ENCODE results near the gene ETS1. TPM values are rescaled to one million over a fixed set of nuclear protein-coding genes. Genes with fewer than 3 reads are reported as not detected.

Gene ETS1
- total RNA-seq, 1 experiment from 2014 or later = 29.9 TPM

GRCh38 chr11:128625746-128626145 lies 38.4 kb upstream of the ETS1 start:
- Histone ChIP-seq H3K4ac (ENCODE audit: low read depth, low read length) (no peak overlapping the region), H2BK120ac (ENCODE audit: low read depth, low read length, poor library complexity, severe bottlenecking) (no peak overlapping the region), H3K4me1 (ENCODE audit: insufficient read depth, low read length) (peaks cover 2% of the 10 kb centered on the region; the same call in 1 of the 2 replicates), H3K9me3 (ENCODE audit: control insufficient read depth, low read depth, low read length) (no peaks in the 10 kb centered on the region), H3K9ac (ENCODE audit: extremely low read depth, insufficient read length, low read length) (no peak overlapping the region), H2BK5ac (ENCODE audit: insufficient read length, low read length) (no peak overlapping the region), H3K4me2 (ENCODE audit: insufficient read depth, insufficient read length, low read length) (no peak overlapping the region), H3K79me2 (ENCODE audit: insufficient read depth, low read length) (no peaks in the 10 kb centered on the region), H4K5ac (ENCODE audit: insufficient read length, low read depth, low read length) (no peak overlapping the region), H3K79me1 (ENCODE audit: insufficient read depth, low read depth, low read length, poor library complexity, severe bottlenecking) (no peaks in the 10 kb centered on the region), H3K14ac (ENCODE audit: insufficient read depth, low read length) (no peak overlapping the region), H4K91ac (ENCODE audit: insufficient read length, low read depth, low read length) (no peak overlapping the region), H2BK20ac (ENCODE audit: low read depth, low read length, poor library complexity, severe bottlenecking) (no peak overlapping the region), H4K20me1 (ENCODE audit: control insufficient read depth, insufficient read depth, insufficient read length) (no peaks in the 10 kb centered on the region), H3K27ac (ENCODE audit: insufficient read length, low read depth, low read length) (no peak overlapping the region), H2AK5ac (ENCODE audit: insufficient read length, low read length) (no peak overlapping the region), H3K23ac (ENCODE audit: insufficient read length, low read depth, low read length) (no peak overlapping the region), H3K56ac (ENCODE audit: insufficient read length, low read depth, low read length) (no peak overlapping the region), H3K27me3 (ENCODE audit: insufficient read depth, low read length) (no peaks in the 10 kb centered on the region), H4K8ac (replicated peaks; ENCODE audit: insufficient read length, low read depth, low read length) (no peak overlapping the region), H2BK12ac (ENCODE audit: insufficient read length, low read depth, low read length) (no peak overlapping the region), H3K23me2 (ENCODE audit: insufficient read length, low read depth, low read length, poor library complexity, severe bottlenecking) (no peaks in the 10 kb centered on the region), H2BK15ac (ENCODE audit: low read depth, low read length) (no peak overlapping the region), H2AFZ (ENCODE audit: low read length) (no peak overlapping the region), H3K18ac (ENCODE audit: insufficient read length, low read depth, low read length) (no peak overlapping the region), H3T11ph (ENCODE audit: low read length) (no peak overlapping the region)
- Mint-ChIP-seq H3K4me3 (no peak overlapping the region), H3K9me3 (no peaks in the 10 kb centered on the region), H3K36me3 (ENCODE audit: insufficient read depth in 1 of 3, low read depth in 3 of 3) (no peaks in the 10 kb centered on the region; a peak in 1 of 7 replicates), H3K27ac (no peak overlapping the region), H3K27me3 (ENCODE audit: low read depth) (peaks cover 26% of the 10 kb centered on the region), H3K4me1 (peaks cover 34 to 52% of the 10 kb centered on the region in 2 experiments)
- WGBS (ENCODE audit: extremely low coverage, insufficient read length, low lambda C conversion rate) = no CpG with 5 or more reads among the region's 2 CpGs
- TF ChIP-seq CTCF (conservative IDR thresholded peaks at IDR 0.05) = no peak
- no peak for DNase-seq

Measured in H9 (cell line).